Measurements from ENCODE around the gene TEX264.

Gene TEX264

GRCh38 chr3:51678186-51678585 is 7.1 kb downstream of the TEX264 start:
- Histone ChIP-seq H3K79me2 (ENCODE audit: insufficient read depth, low read length) (peaks cover 79% of the 10 kb centered on the region), H3K4me1 (ENCODE audit: insufficient read depth, low read length, poor library complexity, severe bottlenecking) (peaks cover 77% of the 10 kb centered on the region), H3K36me3 (ENCODE audit: insufficient read depth, low read length) (no peaks in the 10 kb centered on the region), H3K4me2 (ENCODE audit: low read depth, low read length, poor library complexity, severe bottlenecking) (peak overlapping the region; percentile 89), H4K20me1 (ENCODE audit: insufficient read depth, low read length, poor library complexity, severe bottlenecking) (peaks cover 8% of the 10 kb centered on the region), H3K27me3 (ENCODE audit: insufficient read depth, low read length, poor library complexity, severe bottlenecking) (no peaks in the 10 kb centered on the region), H3K9me3 (ENCODE audit: insufficient read depth, low read depth, low read length) (no peaks in the 10 kb centered on the region), H3K9ac (ENCODE audit: low read depth, low read length, poor library complexity, severe bottlenecking) (peak overlapping the region; percentile 12), H3K4me3 (ENCODE audit: low read length, poor library complexity, severe bottlenecking) (no peak overlapping the region), H3K9me2 (replicated peaks; ENCODE audit: low read depth, low read length) (no peaks in the 10 kb centered on the region), H2AFZ (ENCODE audit: low read length) (no peak overlapping the region), H3F3A (ENCODE audit: low read depth) (no peaks in the 10 kb centered on the region)
- TF ChIP-seq EZH2phosphoT487 (IDR thresholded peaks at IDR 0.05; ENCODE audit: borderline replicate concordance) (no peak), CTCF (conservative IDR thresholded peaks at IDR 0.05; ENCODE audit: low read length) (no peak)

GRCh38 chr3:51678641-51679040 is 7.6 kb downstream of the TEX264 start:
- H3F3A ChIP-seq (ENCODE audit: low read depth): no peaks in the 10 kb centered on the region
- H3K36me3 ChIP-seq (ENCODE audit: insufficient read depth, low read length): no peaks in the 10 kb centered on the region
- no peak overlapping the region for H3K4me3 ChIP-seq (ENCODE audit: low read length, poor library complexity, severe bottlenecking)
- H2AFZ ChIP-seq (ENCODE audit: low read length): no peak overlapping the region
- TF ChIP-seq CTCF (conservative IDR thresholded peaks at IDR 0.05; ENCODE audit: low read length): no peak
- no peak for TF ChIP-seq EZH2phosphoT487 (IDR thresholded peaks at IDR 0.05; ENCODE audit: borderline replicate concordance)
- H3K27me3 ChIP-seq (ENCODE audit: insufficient read depth, low read length, poor library complexity, severe bottlenecking): no peaks in the 10 kb centered on the region
- no peaks in the 10 kb centered on the region for H3K9me3 ChIP-seq (ENCODE audit: insufficient read depth, low read depth, low read length)
- H3K4me2 ChIP-seq (ENCODE audit: low read depth, low read length, poor library complexity, severe bottlenecking): peak overlapping the region; percentile 89
- peaks cover 79% of the 10 kb centered on the region for H3K79me2 ChIP-seq (ENCODE audit: insufficient read depth, low read length)
- H4K20me1 ChIP-seq (ENCODE audit: insufficient read depth, low read length, poor library complexity, severe bottlenecking): peaks cover 3% of the 10 kb centered on the region
- H3K9ac ChIP-seq (ENCODE audit: low read depth, low read length, poor library complexity, severe bottlenecking): peak overlapping the region; percentile 12
- H3K4me1 ChIP-seq (ENCODE audit: insufficient read depth, low read length, poor library complexity, severe bottlenecking): peaks cover 72% of the 10 kb centered on the region
- H3K9me2 ChIP-seq (replicated peaks; ENCODE audit: low read depth, low read length): no peaks in the 10 kb centered on the region

GRCh38 chr3:51679318-51679717 is 8.3 kb downstream of the TEX264 start:
- Histone ChIP-seq H3K9ac (ENCODE audit: low read depth, low read length, poor library complexity, severe bottlenecking) (no peak overlapping the region), H3F3A (ENCODE audit: low read depth) (no peaks in the 10 kb centered on the region), H4K20me1 (ENCODE audit: insufficient read depth, low read length, poor library complexity, severe bottlenecking) (peaks cover 3% of the 10 kb centered on the region), H3K9me2 (replicated peaks; ENCODE audit: low read depth, low read length) (no peaks in the 10 kb centered on the region), H3K27me3 (ENCODE audit: insufficient read depth, low read length, poor library complexity, severe bottlenecking) (no peaks in the 10 kb centered on the region), H3K79me2 (ENCODE audit: insufficient read depth, low read length) (peaks cover 79% of the 10 kb centered on the region), H3K9me3 (ENCODE audit: insufficient read depth, low read depth, low read length) (no peaks in the 10 kb centered on the region), H3K4me1 (ENCODE audit: insufficient read depth, low read length, poor library complexity, severe bottlenecking) (peaks cover 69% of the 10 kb centered on the region), H2AFZ (ENCODE audit: low read length) (no peak overlapping the region), H3K4me2 (ENCODE audit: low read depth, low read length, poor library complexity, severe bottlenecking) (peak overlapping the region; percentile 89), H3K36me3 (ENCODE audit: insufficient read depth, low read length) (peaks cover 1% of the 10 kb centered on the region; the same call in 1 of the 2 replicates), H3K4me3 (ENCODE audit: low read length, poor library complexity, severe bottlenecking) (no peak overlapping the region)
- TF ChIP-seq CTCF (conservative IDR thresholded peaks at IDR 0.05; ENCODE audit: low read length) (no peak), EZH2phosphoT487 (IDR thresholded peaks at IDR 0.05; ENCODE audit: borderline replicate concordance) (no peak)

Data from Loucy (cell line).